ENCODE results near the gene RACGAP1.
A peak's percentile ranks its signal among the peaks of the same experiment; 100 is the strongest.
"Not testable (repeated sequence)": the region's sequence is repeated elsewhere in the genome, so short reads cannot be mapped to it uniquely, and the experiment has no call there.

The RACGAP1 gene

GRCh38 chr12:50040657-50041056 lies 15.4 kb upstream of the RACGAP1 start:
- Histone ChIP-seq H3K9me3 (ENCODE audit: control insufficient read depth, low read length) (no peaks in the 10 kb centered on the region), H3K4me3 (ENCODE audit: low read length) (no peak overlapping the region), H3K9ac (ENCODE audit: low read length) (no peak overlapping the region), H3K36me3 (ENCODE audit: control insufficient read depth, insufficient read depth, low read length) (no peaks in the 10 kb centered on the region), H3K4me1 (ENCODE audit: control insufficient read depth, insufficient read depth, low read length) (peaks cover 9% of the 10 kb centered on the region), H3K27me3 (ENCODE audit: control insufficient read depth, insufficient read depth, low read length) (no peaks in the 10 kb centered on the region)

GRCh38 chr12:50039151-50039835 lies 14.0 kb upstream of the RACGAP1 start:
- Histone ChIP-seq H3K36me3 (ENCODE audit: control insufficient read depth, insufficient read depth, low read length) (no peaks in the 10 kb centered on the region), H3K4me3 (ENCODE audit: low read length) (no peak overlapping the region), H3K9me3 (ENCODE audit: control insufficient read depth, low read length) (no peaks in the 10 kb centered on the region), H3K4me1 (ENCODE audit: control insufficient read depth, insufficient read depth, low read length) (peaks cover 9% of the 10 kb centered on the region), H3K9ac (ENCODE audit: low read length) (no peak overlapping the region), H3K27me3 (ENCODE audit: control insufficient read depth, insufficient read depth, low read length) (no peaks in the 10 kb centered on the region)

- Histone ChIP-seq H3K4me1 (ENCODE audit: control insufficient read depth, insufficient read depth, low read length) (peaks cover 9% of the 10 kb centered on the region), H3K27me3 (ENCODE audit: control insufficient read depth, insufficient read depth, low read length) (no peaks in the 10 kb centered on the region), H3K9me3 (ENCODE audit: control insufficient read depth, low read length) (no peaks in the 10 kb centered on the region), H3K36me3 (ENCODE audit: control insufficient read depth, insufficient read depth, low read length) (no peaks in the 10 kb centered on the region), H3K4me3 (ENCODE audit: low read length) (no peak overlapping the region), H3K9ac (ENCODE audit: low read length) (no peak overlapping the region)
These were observed 13.0 kb upstream of the RACGAP1 start for GRCh38 chr12:50038336-50038735.

- peaks cover 6% of the 10 kb centered on the region for H3K4me1 ChIP-seq (ENCODE audit: control insufficient read depth, insufficient read depth, low read length)
- H3K9ac ChIP-seq (ENCODE audit: low read length), result peak overlapping the region; percentile 43
- H3K27me3 ChIP-seq (ENCODE audit: control insufficient read depth, insufficient read depth, low read length), result peaks cover 4% of the 10 kb centered on the region
- no peaks in the 10 kb centered on the region for H3K9me3 ChIP-seq (ENCODE audit: control insufficient read depth, low read length)
- peak overlapping the region; percentile 14 for H3K4me3 ChIP-seq (ENCODE audit: low read length)
- no peaks in the 10 kb centered on the region for H3K36me3 ChIP-seq (ENCODE audit: control insufficient read depth, insufficient read depth, low read length)
These were observed 7.7 kb upstream of the RACGAP1 start for GRCh38 chr12:50032854-50033581.

GRCh38 chr12:50032515-50032853 lies 7.2 kb upstream of the RACGAP1 start:
- no peak overlapping the region for H3K4me3 ChIP-seq (ENCODE audit: low read length)
- peaks cover 6% of the 10 kb centered on the region for H3K4me1 ChIP-seq (ENCODE audit: control insufficient read depth, insufficient read depth, low read length)
- H3K27me3 ChIP-seq (ENCODE audit: control insufficient read depth, insufficient read depth, low read length), result peaks cover 4% of the 10 kb centered on the region
- H3K9me3 ChIP-seq (ENCODE audit: control insufficient read depth, low read length), result no peaks in the 10 kb centered on the region
- H3K36me3 ChIP-seq (ENCODE audit: control insufficient read depth, insufficient read depth, low read length), result no peaks in the 10 kb centered on the region
- H3K9ac ChIP-seq (ENCODE audit: low read length), result peak overlapping the region; percentile 43

- not testable (repeated sequence) for H3K9me3 ChIP-seq (ENCODE audit: control insufficient read depth, low read length); H3K4me3 ChIP-seq (ENCODE audit: low read length); H3K36me3 ChIP-seq (ENCODE audit: control insufficient read depth, insufficient read depth, low read length); H3K4me1 ChIP-seq (ENCODE audit: control insufficient read depth, insufficient read depth, low read length); H3K27me3 ChIP-seq (ENCODE audit: control insufficient read depth, insufficient read depth, low read length); H3K9ac ChIP-seq (ENCODE audit: low read length)
These were observed 5.2 kb upstream of the RACGAP1 start for GRCh38 chr12:50030449-50030848.

- Histone ChIP-seq H3K36me3 (ENCODE audit: control insufficient read depth, insufficient read depth, low read length) (no peaks in the 10 kb centered on the region), H3K4me1 (ENCODE audit: control insufficient read depth, insufficient read depth, low read length) (no peaks in the 10 kb centered on the region), H3K27me3 (ENCODE audit: control insufficient read depth, insufficient read depth, low read length) (no peaks in the 10 kb centered on the region), H3K4me3 (ENCODE audit: low read length) (no peak overlapping the region), H3K9ac (ENCODE audit: low read length) (no peak overlapping the region), H3K9me3 (ENCODE audit: control insufficient read depth, low read length) (no peaks in the 10 kb centered on the region)
These were observed 1.4 kb upstream of the RACGAP1 start for GRCh38 chr12:50026691-50027090.

GRCh38 chr12:50024805-50025186 lies 498 bp downstream of the RACGAP1 start:
- Histone ChIP-seq H3K27me3 (ENCODE audit: control insufficient read depth, insufficient read depth, low read length) (no peaks in the 10 kb centered on the region), H3K4me1 (ENCODE audit: control insufficient read depth, insufficient read depth, low read length) (no peaks in the 10 kb centered on the region), H3K9ac (ENCODE audit: low read length) (peak overlapping the region; percentile 76), H3K4me3 (ENCODE audit: low read length) (peak overlapping the region; percentile 80), H3K36me3 (ENCODE audit: control insufficient read depth, insufficient read depth, low read length) (no peaks in the 10 kb centered on the region), H3K9me3 (ENCODE audit: control insufficient read depth, low read length) (no peaks in the 10 kb centered on the region)

GRCh38 chr12:50024227-50024626 lies 1.1 kb downstream of the RACGAP1 start:
- Histone ChIP-seq H3K9ac (ENCODE audit: low read length) (peak overlapping the region; percentile 76), H3K36me3 (ENCODE audit: control insufficient read depth, insufficient read depth, low read length) (no peaks in the 10 kb centered on the region), H3K27me3 (ENCODE audit: control insufficient read depth, insufficient read depth, low read length) (no peaks in the 10 kb centered on the region), H3K4me3 (ENCODE audit: low read length) (no peak overlapping the region), H3K9me3 (ENCODE audit: control insufficient read depth, low read length) (no peaks in the 10 kb centered on the region), H3K4me1 (ENCODE audit: control insufficient read depth, insufficient read depth, low read length) (no peaks in the 10 kb centered on the region)

- Histone ChIP-seq H3K9me3 (ENCODE audit: control insufficient read depth, low read length) (no peaks in the 10 kb centered on the region), H3K4me1 (ENCODE audit: control insufficient read depth, insufficient read depth, low read length) (no peaks in the 10 kb centered on the region), H3K9ac (ENCODE audit: low read length) (no peak overlapping the region), H3K27me3 (ENCODE audit: control insufficient read depth, insufficient read depth, low read length) (no peaks in the 10 kb centered on the region), H3K36me3 (ENCODE audit: control insufficient read depth, insufficient read depth, low read length) (no peaks in the 10 kb centered on the region), H3K4me3 (ENCODE audit: low read length) (no peak overlapping the region)
These were observed 2.4 kb downstream of the RACGAP1 start for GRCh38 chr12:50022903-50023302.

GRCh38 chr12:50021031-50021430 lies 4.3 kb downstream of the RACGAP1 start:
- H3K9ac ChIP-seq (ENCODE audit: low read length), result no peak overlapping the region

GRCh38 chr12:50019524-50019923 lies 5.8 kb downstream of the RACGAP1 start:
- Histone ChIP-seq H3K36me3 (ENCODE audit: control insufficient read depth, insufficient read depth, low read length) (no peaks in the 10 kb centered on the region), H3K9me3 (ENCODE audit: control insufficient read depth, low read length) (no peaks in the 10 kb centered on the region), H3K9ac (ENCODE audit: low read length) (no peak overlapping the region), H3K27me3 (ENCODE audit: control insufficient read depth, insufficient read depth, low read length) (no peaks in the 10 kb centered on the region), H3K4me1 (ENCODE audit: control insufficient read depth, insufficient read depth, low read length) (peaks cover 12% of the 10 kb centered on the region), H3K4me3 (ENCODE audit: low read length) (no peak overlapping the region)

More at GRCh38 chr12:50021031-50021430, 4.3 kb downstream of the RACGAP1 start:
- Histone ChIP-seq H3K27me3 (ENCODE audit: control insufficient read depth, insufficient read depth, low read length) (no peaks in the 10 kb centered on the region), H3K4me3 (ENCODE audit: low read length) (no peak overlapping the region), H3K4me1 (ENCODE audit: control insufficient read depth, insufficient read depth, low read length) (peaks cover 12% of the 10 kb centered on the region), H3K9me3 (ENCODE audit: control insufficient read depth, low read length) (no peaks in the 10 kb centered on the region), H3K36me3 (ENCODE audit: control insufficient read depth, insufficient read depth, low read length) (no peaks in the 10 kb centered on the region)
